ENCODE measurements around the gene PKMYT1.

DNA sequence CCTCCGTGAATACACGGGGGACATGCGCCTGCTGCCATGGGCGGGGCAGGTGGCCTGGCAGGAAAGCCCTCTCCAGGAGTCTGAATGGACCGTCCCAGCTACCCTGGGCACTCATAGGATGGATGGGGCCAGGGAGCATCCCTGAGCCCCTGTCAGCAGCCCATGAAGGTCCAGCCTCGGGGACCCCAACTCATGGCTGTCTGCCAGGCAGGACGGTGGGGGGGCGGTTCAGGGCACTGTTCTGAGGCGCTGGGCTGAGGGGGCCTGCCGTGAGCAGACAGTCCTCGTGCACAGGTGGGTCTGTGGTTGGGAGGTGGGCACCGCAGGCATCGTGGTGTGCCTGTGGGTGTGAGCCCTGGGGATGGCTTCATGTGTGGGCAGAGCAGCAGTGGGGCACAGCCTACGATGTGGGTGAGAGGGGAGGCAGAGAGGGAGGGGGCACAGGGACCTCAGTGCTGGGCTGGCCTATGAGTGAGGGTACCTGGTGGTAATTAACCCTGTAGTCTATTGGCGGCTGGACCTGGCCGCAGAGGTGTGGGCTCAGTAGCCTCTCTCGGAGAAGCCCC is 6.5 kb upstream of the PKMYT1 start:
- TF ChIP-seq ARNT (IDR thresholded peaks at IDR 0.05) (no peak), BHLHE40 (IDR thresholded peaks at IDR 0.05; ENCODE audit: borderline replicate concordance) (no peak), FOXM1 (IDR thresholded peaks at IDR 0.05; ENCODE audit: borderline replicate concordance) (no peak), TARDBP (IDR thresholded peaks at IDR 0.05) (no peak), L3MBTL2 (conservative IDR thresholded peaks at IDR 0.05) (no peak), FOXA1 (IDR thresholded peaks at IDR 0.05) (no peak), NFRKB (IDR thresholded peaks at IDR 0.05) (no peak), LEF1 (IDR thresholded peaks at IDR 0.05; ENCODE audit: borderline replicate concordance) (no peak), SP1 (IDR thresholded peaks at IDR 0.05) (no peak), CTBP1 (IDR thresholded peaks at IDR 0.05; ENCODE audit: borderline replicate concordance) (no peak), ELF4 (IDR thresholded peaks at IDR 0.05) (no peak), ZNF384 (IDR thresholded peaks at IDR 0.05) (no peak), FOXK2 (IDR thresholded peaks at IDR 0.05) (no peak), HDGF (IDR thresholded peaks at IDR 0.05; ENCODE audit: borderline replicate concordance) (no peak)

All from HEK293T (cell line).